Testis (tissue), 3 donors: ENCODE data around the gene GPR39. TPM values are rescaled to one million over a fixed set of nuclear protein-coding genes. Genes with fewer than 3 reads are reported as not detected.

Source experiments
- DNase-seq: peaks from one replicate; pipeline ENCODE4 v3.0.0-alpha.2; 2019
- H3K27ac ChIP-seq, 2 donors: fragments of 200-600 bp; sonication (generic); one replicate each; pipeline ENCODE4 v1.5.1; 2019
- H3K27me3 ChIP-seq: fragments of 200-600 bp; sonication (generic); one replicate; pipeline ENCODE4 v1.5.1; 2019
- H3K36me3 ChIP-seq: fragments of 200-600 bp; sonication (generic); one replicate; pipeline ENCODE4 v1.5.1; 2017; ENCODE audit warnings: low read depth; ENCODE audit errors: missing control alignments
- H3K4me1 ChIP-seq: fragments of 200-600 bp; sonication (generic); one replicate; pipeline ENCODE4 v1.5.1; 2019
- H3K4me3 ChIP-seq, 2 donors: fragments of 200-600 bp; sonication (generic); one replicate each; pipeline ENCODE4 v1.5.1; 2017 to 2019
- H3K9me3 ChIP-seq: fragments of 200-600 bp; sonication (generic); one replicate; pipeline ENCODE4 v1.5.1; 2017
- POLR2A ChIP-seq: fragments of 450-650 bp; IDR thresholded peaks from one replicate; pipeline ENCODE4 v1.6.1; 2017; ENCODE audit warnings: antibody characterized with exemption, mild to moderate bottlenecking, moderate library complexity
- WGBS, 2 donors: methylation state at CpG; one replicate each; pipeline ENCODE4 v1.1.5; 2018; 5-methylcytosine and 5-hydroxymethylcytosine counted together
- intact Hi-C: fragments of 100-400 bp; cut with DNase I; formaldehyde crosslinking; loops from one replicate; pipeline ENCODE4 v1.15.1; 2023; ENCODE audit warnings: low total_unique reads
- polyA plus RNA-seq: library from polyadenylated mRNA; stranded (reverse); fragments of 350-450 nt; fragmentation: Illumina TruSeq; extraction: RNeasy Lipid Tissue Mini Kit (QIAGEN cat#74804); gene quantifications from one replicate; pipeline ENCODE4 v1.2.3, GENCODE V29; 2014; ENCODE audit warnings: low read depth, low replicate concordance; ENCODE audit not compliant: insufficient read depth
- total RNA-seq, 2 donors: library from RNA; depleted of rRNA; stranded (reverse); fragments of >200 nt; gene quantifications; one replicate each; pipeline ENCODE4 v1.2.3, GENCODE V29; 2016
- TF ChIP-seq, protein P1 (sequence below), 3 experiments: fragments of 450-650 bp in 2 of 3; fragments of 200-600 bp in 1 of 3; sonication (generic) in 1 of 3; IDR thresholded peaks; one replicate each; pipeline ENCODE4 v1.5.1; 2016 to 2019; ENCODE audit warnings: antibody characterized with exemption in 3 of 3, mild to moderate bottlenecking in 2 of 3, moderate library complexity in 1 of 3

The GPR39 gene
- total and polyA plus RNA-seq, 3 donors from 2014 or later: 2.7 to 19.5 (median 4.0) TPM

DNA sequence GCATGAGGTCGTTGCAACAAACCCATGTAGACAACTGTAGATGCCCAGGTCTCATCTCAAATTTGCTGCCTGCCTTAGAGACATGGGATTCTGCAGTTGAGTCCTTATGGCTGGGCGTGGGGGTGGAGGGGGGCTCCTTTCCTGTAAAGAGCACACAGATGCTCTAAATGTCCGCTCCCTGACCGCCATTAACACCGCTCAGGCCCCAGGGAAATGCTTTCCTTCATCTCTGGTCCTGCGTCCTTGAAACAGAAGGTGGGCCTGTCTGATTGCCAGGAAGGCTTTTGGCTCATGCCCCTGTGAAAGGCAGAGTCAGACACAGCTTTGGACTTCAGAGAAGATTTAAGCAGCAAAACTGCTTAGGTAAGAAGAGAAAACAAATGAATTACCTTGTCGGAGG, 25.7 kb downstream of the GPR39 start:
- Histone ChIP-seq H3K27ac (no peak overlapping the region), H3K4me1 (no peaks in the 10 kb centered on the region), H3K36me3 (no peaks in the 10 kb centered on the region), H3K4me3 (no peak overlapping the region), H3K27me3 (no peaks in the 10 kb centered on the region), H3K9me3 (no peaks in the 10 kb centered on the region)
- WGBS, 2 donors: 73 to 77% methylated on average over 7 of the region's 7 CpGs
- TF ChIP-seq POLR2A: no peak
- TF ChIP-seq, protein P1, sequence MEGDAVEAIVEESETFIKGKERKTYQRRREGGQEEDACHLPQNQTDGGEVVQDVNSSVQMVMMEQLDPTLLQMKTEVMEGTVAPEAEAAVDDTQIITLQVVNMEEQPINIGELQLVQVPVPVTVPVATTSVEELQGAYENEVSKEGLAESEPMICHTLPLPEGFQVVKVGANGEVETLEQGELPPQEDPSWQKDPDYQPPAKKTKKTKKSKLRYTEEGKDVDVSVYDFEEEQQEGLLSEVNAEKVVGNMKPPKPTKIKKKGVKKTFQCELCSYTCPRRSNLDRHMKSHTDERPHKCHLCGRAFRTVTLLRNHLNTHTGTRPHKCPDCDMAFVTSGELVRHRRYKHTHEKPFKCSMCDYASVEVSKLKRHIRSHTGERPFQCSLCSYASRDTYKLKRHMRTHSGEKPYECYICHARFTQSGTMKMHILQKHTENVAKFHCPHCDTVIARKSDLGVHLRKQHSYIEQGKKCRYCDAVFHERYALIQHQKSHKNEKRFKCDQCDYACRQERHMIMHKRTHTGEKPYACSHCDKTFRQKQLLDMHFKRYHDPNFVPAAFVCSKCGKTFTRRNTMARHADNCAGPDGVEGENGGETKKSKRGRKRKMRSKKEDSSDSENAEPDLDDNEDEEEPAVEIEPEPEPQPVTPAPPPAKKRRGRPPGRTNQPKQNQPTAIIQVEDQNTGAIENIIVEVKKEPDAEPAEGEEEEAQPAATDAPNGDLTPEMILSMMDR (IDR thresholded peaks at IDR 0.05): no peak
- intact Hi-C loops: no loop called here
- no peak for DNase-seq

GRCh38 chr2:132443106-132443505, 26.5 kb downstream of the GPR39 start:
- TF ChIP-seq, protein P1 (IDR thresholded peaks at IDR 0.05): no peak
- TF ChIP-seq POLR2A: no peak
- Histone ChIP-seq H3K4me1 (no peaks in the 10 kb centered on the region), H3K9me3 (no peaks in the 10 kb centered on the region), H3K4me3 (no peak overlapping the region), H3K36me3 (no peaks in the 10 kb centered on the region), H3K27ac (no peak overlapping the region), H3K27me3 (no peaks in the 10 kb centered on the region)
- 92 to 95% methylated on average over 4 of the region's 4 CpGs for WGBS, 2 donors
- no peak for DNase-seq
- intact Hi-C loops: no loop called here

- Histone ChIP-seq H3K36me3 (no peaks in the 10 kb centered on the region), H3K27me3 (no peaks in the 10 kb centered on the region), H3K4me3 (no peak overlapping the region), H3K4me1 (no peaks in the 10 kb centered on the region), H3K9me3 (no peaks in the 10 kb centered on the region), H3K27ac (no peak overlapping the region)
- 95 to 98% methylated on average over 2 of the region's 2 CpGs for WGBS, 2 donors
- no peak for DNase-seq
- no peak for TF ChIP-seq POLR2A
- TF ChIP-seq, protein P1 (IDR thresholded peaks at IDR 0.05): no peak
- intact Hi-C loops: no loop called here
Measured at GRCh38 chr2:132446444-132446843, 29.8 kb downstream of the GPR39 start.

- no peak overlapping the region for H3K27ac ChIP-seq
- WGBS, 2 donors: 39% methylated on average over 6 of the region's 6 CpGs
- no peaks in the 10 kb centered on the region for H3K4me1 ChIP-seq
- TF ChIP-seq, protein P1 (IDR thresholded peaks at IDR 0.05): no peak
- TF ChIP-seq POLR2A: no peak
- H3K27me3 ChIP-seq: no peaks in the 10 kb centered on the region
- H3K36me3 ChIP-seq: no peaks in the 10 kb centered on the region
- intact Hi-C loops: no loop called here
- no peak for DNase-seq
- no peaks in the 10 kb centered on the region for H3K9me3 ChIP-seq
- no peak overlapping the region for H3K4me3 ChIP-seq
Measured at GRCh38 chr2:132448331-132448730, 31.7 kb downstream of the GPR39 start.

GRCh38 chr2:132448771-132449170, 32.2 kb downstream of the GPR39 start:
- H3K36me3 ChIP-seq: no peaks in the 10 kb centered on the region
- no peaks in the 10 kb centered on the region for H3K9me3 ChIP-seq
- H3K4me3 ChIP-seq: no peak overlapping the region
- TF ChIP-seq POLR2A: no peak
- TF ChIP-seq, protein P1 (IDR thresholded peaks at IDR 0.05): peak in 2 of 3 experiments; percentile 42 to 43
- H3K27ac ChIP-seq: no peak overlapping the region
- no peaks in the 10 kb centered on the region for H3K4me1 ChIP-seq
- intact Hi-C loops: no loop called here
- DNase-seq: no peak
- no peaks in the 10 kb centered on the region for H3K27me3 ChIP-seq
- WGBS, 2 donors: 85 to 90% methylated on average over 4 of the region's 4 CpGs
